ENCODE measurements around the gene MRPL17. TPM values are rescaled to one million over a fixed set of nuclear protein-coding genes. Genes with fewer than 3 reads are reported as not detected.
"Not testable (repeated sequence)": the region's sequence is repeated elsewhere in the genome, so short reads cannot be mapped to it uniquely, and the experiment has no call there.

MRPL17 gene
- total RNA-seq, 1 donor from 2014 or later, result 121 TPM

GRCh38 chr11:6695377-6695776 lies 12.2 kb upstream of the MRPL17 start:
- no peak for DNase-seq (ENCODE audit: low spot score)
- Mint-ChIP-seq H3K27me3 (ENCODE audit: insufficient read depth) (no peaks in the 10 kb centered on the region), H3K9me3 (no peaks in the 10 kb centered on the region), H3K4me1 (ENCODE audit: low read depth) (peaks cover 24% of the 10 kb centered on the region), H3K36me3 (ENCODE audit: low read depth) (peaks cover 9% of the 10 kb centered on the region), H3K4me3 (no peak overlapping the region), H3K27ac (no peak overlapping the region)
- intact Hi-C loops (cut with micrococcal nuclease), result no loop called here

- Mint-ChIP-seq H3K4me1 (ENCODE audit: low read depth) (peaks cover 24% of the 10 kb centered on the region), H3K27me3 (ENCODE audit: insufficient read depth) (no peaks in the 10 kb centered on the region), H3K36me3 (ENCODE audit: low read depth) (peaks cover 9% of the 10 kb centered on the region), H3K4me3 (no peak overlapping the region), H3K27ac (peak overlapping the region; percentile 4), H3K9me3 (no peaks in the 10 kb centered on the region)
- intact Hi-C loops (cut with micrococcal nuclease), result loop anchor here (1.0 kb wide), 1 partner anchor 11 kb away; the partner anchor contains the start of gene MRPL17
- DNase-seq (ENCODE audit: low spot score), result no peak
These were observed 11.0 kb upstream of the MRPL17 start for GRCh38 chr11:6694229-6694535.

DNA sequence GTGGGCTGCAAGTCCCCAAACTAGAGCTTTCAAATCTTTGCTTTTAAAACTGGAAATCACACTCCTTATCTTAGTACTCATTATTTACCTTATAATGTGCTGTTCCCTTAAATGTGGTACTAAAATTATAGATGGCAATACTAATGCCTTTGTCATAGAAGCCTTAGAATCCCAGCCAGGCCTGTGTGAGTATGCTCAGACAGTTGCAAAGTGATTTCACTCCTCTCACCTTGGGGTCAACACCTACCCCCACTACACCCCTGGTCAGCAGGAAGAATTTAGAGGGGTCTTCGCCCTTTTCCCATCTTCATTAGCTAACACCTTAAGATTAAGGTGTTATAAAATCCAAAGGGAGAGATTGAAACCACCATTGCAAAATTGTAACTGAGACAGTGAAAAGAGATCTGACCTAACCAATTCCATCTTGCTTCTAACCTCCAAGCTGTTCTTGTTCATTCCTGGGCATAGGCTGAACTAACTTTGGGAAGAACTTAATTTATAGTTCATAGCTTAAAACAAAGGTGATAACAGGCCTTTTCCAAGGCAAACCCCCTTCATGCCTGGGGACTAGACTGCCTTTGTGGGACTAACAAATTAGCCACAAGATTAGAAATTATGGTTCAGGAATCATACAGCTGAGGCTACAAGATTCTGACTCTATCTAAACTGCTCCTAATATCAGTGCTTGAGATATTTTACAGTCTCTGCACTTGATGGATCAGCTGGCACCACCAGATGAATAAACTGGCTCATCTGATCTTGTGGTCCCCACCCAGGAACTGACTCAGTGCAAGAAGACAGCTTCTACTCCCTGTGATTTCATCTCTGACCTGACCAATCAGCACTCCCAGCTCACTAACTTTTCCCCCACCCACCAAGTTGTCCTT lies 10.4 kb upstream of the MRPL17 start:
- no peak for DNase-seq (ENCODE audit: low spot score)
- Mint-ChIP-seq H3K27ac (peak overlapping the region; percentile 4), H3K4me3 (no peak overlapping the region), H3K36me3 (ENCODE audit: low read depth) (peaks cover 9% of the 10 kb centered on the region), H3K27me3 (ENCODE audit: insufficient read depth) (no peaks in the 10 kb centered on the region), H3K9me3 (no peaks in the 10 kb centered on the region), H3K4me1 (ENCODE audit: low read depth) (peaks cover 24% of the 10 kb centered on the region)
- intact Hi-C loops (cut with micrococcal nuclease), result loop anchor here (1.0 kb wide), 1 partner anchor 10 kb away; the partner anchor contains the start of gene MRPL17

DNA sequence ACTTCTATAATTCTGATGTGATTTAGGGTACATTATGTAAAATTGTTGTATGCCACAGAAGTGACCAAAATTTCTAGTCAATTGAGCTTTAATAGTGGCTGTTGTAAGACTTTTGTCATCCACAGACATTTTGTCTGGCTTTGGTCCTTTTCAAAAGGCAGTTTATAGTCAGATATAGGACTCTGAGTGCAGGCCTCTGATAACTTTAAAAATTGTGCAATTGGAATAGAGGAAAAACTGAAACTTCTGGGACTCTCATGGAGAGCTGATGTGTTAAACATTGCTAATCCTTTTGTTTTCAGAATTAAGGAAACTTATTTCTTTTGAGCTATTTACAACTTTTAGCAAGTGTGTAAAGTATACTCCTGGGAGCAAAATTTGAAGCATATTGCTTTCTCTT lies 9.0 kb upstream of the MRPL17 start:
- no peak for DNase-seq (ENCODE audit: low spot score)
- Mint-ChIP-seq H3K4me3 (no peak overlapping the region), H3K4me1 (ENCODE audit: low read depth) (peaks cover 36% of the 10 kb centered on the region), H3K27ac (no peak overlapping the region), H3K27me3 (ENCODE audit: insufficient read depth) (no peaks in the 10 kb centered on the region), H3K36me3 (ENCODE audit: low read depth) (peaks cover 6% of the 10 kb centered on the region), H3K9me3 (no peaks in the 10 kb centered on the region)
- intact Hi-C loops (cut with micrococcal nuclease), result no loop called here

DNA sequence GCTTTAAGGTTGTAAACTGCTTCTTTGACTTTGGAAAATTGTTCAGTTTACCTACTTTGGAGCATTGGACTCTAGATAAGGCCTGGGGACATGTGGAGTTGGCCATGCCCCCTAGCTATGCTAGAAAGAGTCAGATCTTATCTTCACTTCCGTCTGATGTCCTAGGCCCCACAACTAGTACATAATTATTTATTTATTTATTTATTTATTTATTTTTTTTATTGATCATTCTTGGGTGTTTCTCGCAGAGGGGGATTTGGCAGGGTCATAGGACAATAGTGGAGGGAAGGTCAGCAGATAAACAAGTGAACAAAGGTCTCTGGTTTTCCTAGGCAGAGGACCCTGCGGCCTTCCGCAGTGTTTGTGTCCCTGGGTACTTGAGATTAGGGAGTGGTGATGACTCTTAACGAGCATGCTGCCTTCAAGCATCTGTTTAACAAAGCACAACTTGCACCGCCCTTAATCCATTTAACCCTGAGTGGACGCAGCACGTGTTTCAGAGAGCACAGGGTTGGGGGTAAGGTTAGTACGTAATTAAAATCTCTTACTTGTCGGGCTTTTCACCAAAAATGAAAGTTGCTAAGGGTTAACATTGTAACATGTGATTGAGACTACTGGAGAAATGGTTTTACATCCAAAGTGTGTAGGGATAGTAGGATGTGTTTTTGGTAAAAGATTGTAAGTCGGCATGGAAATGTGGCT lies 7.4 kb upstream of the MRPL17 start:
- H3K36me3 Mint-ChIP-seq (ENCODE audit: low read depth); H3K9me3 Mint-ChIP-seq; intact Hi-C loops (cut with micrococcal nuclease); DNase-seq (ENCODE audit: low spot score); H3K4me3 Mint-ChIP-seq; H3K27ac Mint-ChIP-seq; H3K27me3 Mint-ChIP-seq (ENCODE audit: insufficient read depth): not testable (repeated sequence)
- peaks cover 30% of the 10 kb centered on the region for H3K4me1 Mint-ChIP-seq (ENCODE audit: low read depth)

DNA sequence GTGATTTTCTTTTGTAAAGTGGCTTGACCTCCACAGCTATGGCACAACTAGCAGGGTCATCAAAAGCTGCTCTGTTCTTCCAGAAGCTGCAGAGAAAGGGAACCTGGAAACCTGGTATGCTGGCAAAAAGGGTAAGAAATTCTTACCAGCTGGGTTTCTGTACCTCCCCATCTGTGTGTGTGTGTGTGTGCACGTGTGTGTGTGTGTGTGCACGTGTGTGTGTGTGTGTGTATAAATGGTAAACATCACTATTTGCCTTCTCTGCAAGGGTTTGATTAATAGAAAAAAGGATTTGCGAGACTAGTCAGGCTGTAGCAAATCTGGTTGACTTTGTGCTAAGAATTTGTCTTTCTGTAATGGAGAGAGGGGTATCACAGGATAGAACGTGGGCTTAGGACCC lies 4.7 kb upstream of the MRPL17 start:
- H3K27me3 Mint-ChIP-seq (ENCODE audit: insufficient read depth), result no peaks in the 10 kb centered on the region
- no peak overlapping the region for H3K27ac Mint-ChIP-seq
- H3K4me1 Mint-ChIP-seq (ENCODE audit: low read depth), result peaks cover 22% of the 10 kb centered on the region
- H3K9me3 Mint-ChIP-seq, result no peaks in the 10 kb centered on the region
- intact Hi-C loops (cut with micrococcal nuclease), result no loop called here
- no peak for DNase-seq (ENCODE audit: low spot score)
- peaks cover 6% of the 10 kb centered on the region for H3K36me3 Mint-ChIP-seq (ENCODE audit: low read depth)
- no peak overlapping the region for H3K4me3 Mint-ChIP-seq

DNA sequence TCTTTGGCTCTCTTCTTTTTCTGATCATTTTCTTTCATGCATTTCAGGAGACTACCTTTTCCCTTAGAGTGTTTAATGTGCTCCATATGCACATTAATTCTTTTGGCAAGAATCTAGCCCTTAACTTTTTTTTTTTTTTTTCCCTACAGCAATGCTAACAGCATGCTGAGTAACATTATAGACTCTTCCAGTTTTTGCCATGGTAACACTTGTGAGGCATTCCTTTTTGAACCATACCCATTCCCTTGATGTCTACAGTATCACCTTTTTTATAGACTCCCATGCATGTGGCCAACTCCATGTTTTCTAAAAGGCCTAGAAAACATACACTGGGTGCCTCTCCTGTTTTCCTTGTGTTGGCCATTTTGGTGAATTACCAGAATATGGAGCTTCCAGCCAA lies 2.9 kb upstream of the MRPL17 start:
- intact Hi-C loops (cut with micrococcal nuclease), result no loop called here
- Mint-ChIP-seq H3K27me3 (ENCODE audit: insufficient read depth) (no peaks in the 10 kb centered on the region), H3K4me1 (ENCODE audit: low read depth) (peaks cover 35% of the 10 kb centered on the region), H3K27ac (no peak overlapping the region), H3K9me3 (no peaks in the 10 kb centered on the region), H3K36me3 (ENCODE audit: low read depth) (peaks cover 17% of the 10 kb centered on the region), H3K4me3 (no peak overlapping the region)
- no peak for DNase-seq (ENCODE audit: low spot score)

DNA sequence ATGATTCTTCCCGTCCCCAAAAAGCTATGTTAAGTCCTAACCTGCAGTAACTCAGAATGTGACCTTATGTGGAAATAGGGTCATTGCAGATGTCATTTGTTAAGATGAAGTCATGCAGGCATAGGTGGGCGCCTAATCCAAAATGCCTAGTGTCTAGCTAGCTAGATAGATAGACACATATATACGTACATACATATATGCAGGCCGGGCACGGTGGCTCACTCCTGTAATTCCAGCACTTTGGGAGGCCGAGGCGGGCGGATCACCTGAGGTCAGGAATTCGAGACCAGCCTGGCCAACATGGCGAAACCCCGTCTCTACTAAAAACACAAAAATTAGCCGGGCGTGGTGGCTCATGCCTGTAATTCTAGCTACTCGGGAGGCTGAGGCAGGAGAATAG lies 928 bp upstream of the MRPL17 start:
- Mint-ChIP-seq H3K36me3 (ENCODE audit: low read depth) (peaks cover 31% of the 10 kb centered on the region), H3K4me1 (ENCODE audit: low read depth) (peaks cover 43% of the 10 kb centered on the region), H3K27ac (peak overlapping the region; percentile 82), H3K4me3 (peak overlapping the region; percentile 99)
- not testable (repeated sequence) for H3K27me3 Mint-ChIP-seq (ENCODE audit: insufficient read depth); DNase-seq (ENCODE audit: low spot score); H3K9me3 Mint-ChIP-seq
- intact Hi-C loops (cut with micrococcal nuclease), result loop anchor here (5.0 kb wide), 2 partner anchors 307 to 1998 kb away; partner anchors contain the start of genes RPL27A and TRIM66

GRCh38 chr11:6682591-6682935 lies 577 bp downstream of the MRPL17 start:
- intact Hi-C loops (cut with micrococcal nuclease), result loop anchor here (1.0 to 5.0 kb wide), 5 partner anchors 9 to 2000 kb away; partner anchors contain the start of genes FHIP1B, RPL27A, TRIM3 and TRIM66
- no peak for DNase-seq (ENCODE audit: low spot score)
- H3K4me1 Mint-ChIP-seq (ENCODE audit: low read depth), result peaks cover 36% of the 10 kb centered on the region
- no peaks in the 10 kb centered on the region for H3K27me3 Mint-ChIP-seq (ENCODE audit: insufficient read depth)
- peak overlapping the region; percentile 99 for H3K27ac Mint-ChIP-seq
- H3K36me3 Mint-ChIP-seq (ENCODE audit: low read depth), result peaks cover 40% of the 10 kb centered on the region
- H3K4me3 Mint-ChIP-seq, result peak overlapping the region; percentile 99
- H3K9me3 Mint-ChIP-seq, result no peaks in the 10 kb centered on the region

- Mint-ChIP-seq H3K27ac (peak overlapping the region; percentile 99), H3K36me3 (ENCODE audit: low read depth) (peaks cover 40% of the 10 kb centered on the region), H3K27me3 (ENCODE audit: insufficient read depth) (no peaks in the 10 kb centered on the region), H3K4me3 (peak overlapping the region; percentile 99), H3K4me1 (ENCODE audit: low read depth) (peaks cover 30% of the 10 kb centered on the region), H3K9me3 (no peaks in the 10 kb centered on the region)
- DNase-seq (ENCODE audit: low spot score), result no peak
- intact Hi-C loops (cut with micrococcal nuclease), result loop anchor here (1.0 to 5.0 kb wide), 5 partner anchors 9 to 2000 kb away; partner anchors contain the start of genes FHIP1B, RPL27A, TRIM3 and TRIM66
These were observed 1.2 kb downstream of the MRPL17 start for GRCh38 chr11:6681949-6682348.

DNA sequence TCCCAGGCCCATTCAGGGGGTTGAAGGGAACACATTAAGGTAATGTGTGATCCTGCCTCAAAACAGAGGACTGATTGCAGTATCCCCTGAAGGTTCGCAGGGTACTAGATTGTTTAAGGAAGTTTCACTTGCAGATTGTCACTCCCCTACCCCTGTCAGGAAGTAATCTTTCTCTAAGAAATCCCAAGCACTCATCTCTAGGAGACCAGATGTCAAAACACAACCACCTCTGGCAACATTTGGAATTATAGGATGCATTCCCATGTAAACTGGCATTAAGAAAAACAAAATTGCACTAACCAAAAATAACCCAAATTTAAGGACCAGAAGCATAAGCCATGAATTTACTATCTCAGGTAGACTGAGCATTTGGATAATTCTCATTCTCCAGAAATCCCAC lies 1.6 kb downstream of the MRPL17 start:
- no peak for DNase-seq (ENCODE audit: low spot score)
- Mint-ChIP-seq H3K9me3 (no peaks in the 10 kb centered on the region), H3K27me3 (ENCODE audit: insufficient read depth) (no peaks in the 10 kb centered on the region), H3K27ac (no peak overlapping the region), H3K36me3 (ENCODE audit: low read depth) (peaks cover 40% of the 10 kb centered on the region), H3K4me3 (peak overlapping the region; percentile 99), H3K4me1 (ENCODE audit: low read depth) (peaks cover 30% of the 10 kb centered on the region)
- intact Hi-C loops (cut with micrococcal nuclease), result loop anchor here (5.0 kb wide), 2 partner anchors 304 to 2001 kb away; partner anchors contain the start of genes RPL27A and TRIM66

GRCh38 chr11:6677018-6677417 lies 6.1 kb downstream of the MRPL17 start:
- Mint-ChIP-seq H3K36me3 (ENCODE audit: low read depth) (peaks cover 43% of the 10 kb centered on the region), H3K9me3 (peaks cover 3% of the 10 kb centered on the region)
- DNase-seq (ENCODE audit: low spot score), result no peak

DNA sequence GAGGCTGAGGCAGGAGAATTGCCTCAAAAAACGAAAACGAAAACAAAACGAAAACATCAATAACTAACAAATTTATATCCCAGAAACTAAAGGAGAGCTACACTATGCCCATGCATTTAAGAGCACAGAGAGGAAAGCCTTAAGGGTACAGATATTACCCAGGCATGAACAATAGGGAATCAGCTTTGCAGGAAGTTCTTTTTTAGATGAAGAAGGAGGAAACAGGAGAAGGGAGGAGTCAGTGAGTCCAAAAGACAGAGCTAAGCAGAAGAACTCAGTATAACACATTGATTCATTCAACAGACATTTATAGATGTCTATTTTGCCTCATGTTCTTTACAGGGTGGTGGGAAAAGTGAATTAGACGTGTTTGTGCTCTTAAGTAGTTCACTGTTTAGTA lies 8.3 kb downstream of the MRPL17 start:
- H3K9me3 Mint-ChIP-seq, result peaks cover 3% of the 10 kb centered on the region
- no peaks in the 10 kb centered on the region for H3K27me3 Mint-ChIP-seq (ENCODE audit: insufficient read depth)
- peaks cover 51% of the 10 kb centered on the region for H3K4me1 Mint-ChIP-seq (ENCODE audit: low read depth)
- H3K36me3 Mint-ChIP-seq (ENCODE audit: low read depth), result peaks cover 26% of the 10 kb centered on the region
- DNase-seq (ENCODE audit: low spot score), result no peak
- no peak overlapping the region for H3K27ac Mint-ChIP-seq
- H3K4me3 Mint-ChIP-seq, result no peak overlapping the region
- intact Hi-C loops (cut with micrococcal nuclease), result no loop called here

More at GRCh38 chr11:6677018-6677417, 6.1 kb downstream of the MRPL17 start:
- intact Hi-C loops (cut with micrococcal nuclease), result no loop called here
- peaks cover 50% of the 10 kb centered on the region for H3K4me1 Mint-ChIP-seq (ENCODE audit: low read depth)
- H3K27ac Mint-ChIP-seq, result no peak overlapping the region
- no peak overlapping the region for H3K4me3 Mint-ChIP-seq
- H3K27me3 Mint-ChIP-seq (ENCODE audit: insufficient read depth), result no peaks in the 10 kb centered on the region

All from activated T-helper 1 cell treated with anti-CD3 and anti-CD28 coated beads, Interleukin-12 subunit alpha, Interleukin-12 subunit beta, Interleukin-2, Interleukin-4 antibody, amounts not matched to agents 30 ng/mL and 10 ng/mL and 1 ng/mL, durations not matched to agents 14 hours and 24 hours and 36 hours (primary cell).